OCI-M2 (cell line): ENCODE results near the gene TUBGCP3.
"Not testable (repeated sequence)": the region's sequence is repeated elsewhere in the genome, so short reads cannot be mapped to it uniquely, and the experiment has no call there.

ENCODE experiments used
- DNase-seq: peaks from one replicate; lab custom pipeline; 2025; ENCODE audit not compliant: unreplicated experiment; lab: John Stamatoyannopoulos, UW

The TUBGCP3 gene

DNA sequence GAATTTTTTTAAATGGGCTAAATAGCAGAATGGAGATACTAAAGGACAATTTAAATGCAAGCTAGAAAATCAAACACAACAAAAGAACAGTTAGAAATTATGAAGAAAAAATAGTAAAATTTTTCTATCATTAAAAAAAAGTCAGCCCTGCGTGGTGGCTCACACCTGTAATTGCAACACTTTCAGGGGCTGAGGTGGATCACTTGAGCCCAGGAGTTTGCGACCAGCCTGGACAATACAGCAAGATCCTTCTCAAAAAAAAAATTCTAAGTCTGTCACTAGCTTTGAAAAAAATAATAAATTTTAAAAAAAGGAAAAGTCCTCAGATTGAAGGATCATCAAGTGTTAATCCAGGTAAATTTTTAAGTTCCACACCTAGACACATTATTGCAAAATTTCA lies 7.7 kb downstream of the TUBGCP3 start:
- no peak for DNase-seq

GRCh38 chr13:112579310-112579843 lies 8.6 kb downstream of the TUBGCP3 start:
- no peak for DNase-seq

DNA sequence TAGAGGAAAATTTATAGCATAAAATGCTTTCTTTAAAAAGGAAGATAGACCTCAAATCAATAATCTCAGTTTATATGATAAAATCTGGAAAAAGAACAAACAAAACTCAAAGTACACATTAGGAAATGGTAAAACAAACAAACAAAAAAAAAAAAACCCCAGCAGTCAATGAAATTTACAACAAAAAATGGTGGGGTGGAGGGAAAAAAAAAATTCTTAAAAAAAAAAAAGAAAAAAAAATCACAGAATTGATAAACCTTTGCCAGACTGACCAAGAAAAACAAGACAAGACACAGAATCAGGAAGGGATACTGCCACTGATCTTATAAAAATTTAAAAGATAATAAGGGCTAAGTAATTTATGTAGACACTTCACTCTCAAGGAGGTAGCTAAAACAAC lies 11.2 kb downstream of the TUBGCP3 start:
- DNase-seq, result no peak

DNA sequence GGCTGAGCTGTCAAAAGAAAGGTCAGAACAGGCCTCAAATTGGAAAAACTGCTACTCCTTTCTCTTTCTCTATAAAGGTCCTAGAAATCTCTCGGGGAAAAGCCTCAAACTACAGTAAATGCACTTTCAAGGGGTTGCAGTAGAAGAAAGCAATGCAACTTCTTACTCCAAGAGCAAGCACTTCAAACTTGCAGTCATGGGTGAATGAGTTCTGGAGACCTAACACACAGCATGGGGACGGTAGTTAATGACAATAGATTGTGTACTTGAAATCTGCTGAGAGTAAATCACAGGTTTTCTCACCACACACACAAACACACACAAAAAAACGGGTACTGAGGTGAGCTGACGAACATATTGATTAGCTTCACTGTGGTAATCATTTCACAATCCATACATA lies 11.8 kb downstream of the TUBGCP3 start:
- no peak for DNase-seq

GRCh38 chr13:112575675-112576074 lies 12.3 kb downstream of the TUBGCP3 start:
- no peak for DNase-seq

GRCh38 chr13:112574834-112575613 lies 12.9 kb downstream of the TUBGCP3 start:
- no peak for DNase-seq

GRCh38 chr13:112574416-112574815 lies 13.5 kb downstream of the TUBGCP3 start:
- DNase-seq, result no peak

DNA sequence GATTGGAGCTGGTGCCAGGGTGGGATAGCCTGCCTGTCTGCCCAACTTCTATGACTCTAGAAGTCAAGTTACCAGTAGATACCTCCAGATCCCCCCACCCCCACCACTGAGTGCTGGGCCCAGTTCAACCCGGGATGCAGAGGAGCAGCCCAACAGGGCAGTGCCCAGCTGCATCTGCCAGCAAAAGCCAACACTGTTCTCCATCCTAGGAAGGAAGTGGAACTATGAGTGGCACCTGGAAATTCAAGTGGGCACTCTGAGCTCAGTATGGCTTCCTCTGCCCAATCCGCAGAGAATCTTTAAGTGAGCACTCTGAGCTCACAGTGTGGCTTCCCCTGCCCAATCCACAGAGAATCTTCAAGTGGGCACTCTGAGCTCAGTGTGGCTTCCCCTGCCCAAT lies 14.2 kb downstream of the TUBGCP3 start:
- DNase-seq, result no peak

DNA sequence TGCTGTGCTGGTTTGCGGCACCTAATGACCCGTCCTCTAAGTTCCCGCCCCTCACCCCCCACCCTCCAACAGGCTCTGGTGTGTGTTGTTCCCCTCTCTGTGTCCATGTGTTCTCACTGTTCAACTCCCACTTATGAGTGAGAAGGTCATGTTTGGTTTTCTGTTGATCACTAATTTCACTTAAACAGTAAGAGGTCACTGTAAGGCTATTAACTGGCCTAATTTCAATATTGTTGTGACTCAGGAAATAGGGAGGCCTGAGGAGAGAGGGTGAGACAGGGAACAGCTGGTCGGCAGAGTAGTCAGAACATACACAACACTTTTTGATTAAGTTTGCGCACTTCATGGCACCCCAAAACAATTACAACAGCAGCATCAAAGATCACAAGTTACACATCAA lies 15.6 kb downstream of the TUBGCP3 start:
- DNase-seq, result no peak

GRCh38 chr13:112569821-112570220 lies 18.1 kb downstream of the TUBGCP3 start:
- DNase-seq, result no peak

DNA sequence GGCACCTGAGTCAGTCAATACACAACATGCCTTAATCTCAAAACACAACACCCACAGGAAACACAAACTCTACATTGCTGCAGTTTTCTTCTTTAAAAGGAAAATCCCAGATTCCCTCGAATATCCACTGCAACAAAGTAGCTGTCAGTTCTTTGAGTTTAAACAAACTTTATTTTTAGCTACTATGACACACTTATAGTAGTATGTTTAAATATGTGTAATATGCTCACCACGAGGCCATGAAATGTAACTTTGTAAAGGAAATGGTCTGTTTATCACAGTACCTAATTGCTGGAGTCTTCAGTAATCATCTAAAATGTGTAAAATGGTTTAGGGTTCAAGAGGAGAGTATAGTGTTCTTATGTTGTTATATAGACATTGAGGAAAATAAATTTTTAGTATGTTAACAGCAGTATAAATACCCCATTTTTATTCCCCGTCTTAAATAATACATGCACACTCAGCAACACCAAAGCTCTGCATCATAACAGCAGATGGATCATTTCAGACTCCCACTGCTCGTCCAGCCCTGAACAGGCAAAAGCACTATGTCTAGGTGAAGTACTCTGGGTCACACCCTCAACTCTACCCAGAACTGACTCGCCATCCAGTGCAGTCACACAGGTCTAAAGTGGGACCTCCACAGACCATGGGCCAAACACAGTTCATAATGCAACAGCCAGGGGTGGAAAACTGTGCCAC lies 20.6 kb downstream of the TUBGCP3 start:
- no peak for DNase-seq

DNA sequence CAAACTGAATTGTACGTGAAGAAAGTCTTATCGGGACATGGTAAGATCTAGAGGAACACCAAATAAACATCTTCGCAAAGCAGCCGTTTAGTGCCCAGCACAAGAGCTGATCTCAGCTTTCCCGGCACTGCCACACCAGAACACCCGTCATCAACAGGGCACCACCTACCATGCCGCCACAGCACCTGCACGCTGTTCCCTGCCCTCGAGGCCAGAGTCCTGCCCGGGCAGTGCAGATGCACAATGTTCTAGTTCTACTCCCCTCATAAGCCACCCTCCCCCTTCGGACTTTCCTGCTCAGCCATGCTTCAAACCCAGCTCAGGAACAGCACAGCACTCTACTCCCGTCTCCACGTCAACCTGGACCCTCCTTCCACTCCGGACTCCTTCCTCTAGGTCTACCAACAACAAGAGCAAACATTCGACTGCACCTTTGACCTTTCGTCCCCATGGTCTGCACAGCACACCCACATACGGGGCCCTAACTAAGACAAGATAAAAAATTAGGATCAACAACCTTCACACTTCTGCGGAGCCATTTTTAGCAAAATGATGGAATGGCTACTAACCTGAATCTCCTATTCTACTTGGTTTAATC lies 25.1 kb downstream of the TUBGCP3 start:
- no peak for DNase-seq

DNA sequence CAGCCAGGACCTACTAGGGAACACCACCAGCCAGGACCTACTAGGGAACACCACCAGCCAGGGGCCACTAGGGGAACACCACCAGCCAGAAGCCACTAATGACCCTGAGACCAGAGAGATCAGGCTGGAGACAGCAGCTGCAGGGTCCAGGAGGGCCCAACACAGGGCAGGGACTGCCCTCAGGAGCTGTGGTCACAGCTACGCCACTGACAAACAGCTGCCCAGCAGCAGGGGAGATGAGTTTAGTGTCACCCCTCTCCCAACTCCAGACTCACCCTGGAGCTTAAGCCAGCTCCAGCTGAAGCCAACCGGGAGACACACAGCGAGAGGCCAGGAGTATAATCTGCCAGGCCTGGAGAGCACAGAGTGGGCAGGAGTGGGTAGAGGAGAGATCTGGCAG lies 25.7 kb downstream of the TUBGCP3 start:
- no peak for DNase-seq

GRCh38 chr13:112561478-112561877 lies 26.5 kb downstream of the TUBGCP3 start:
- no peak for DNase-seq

DNA sequence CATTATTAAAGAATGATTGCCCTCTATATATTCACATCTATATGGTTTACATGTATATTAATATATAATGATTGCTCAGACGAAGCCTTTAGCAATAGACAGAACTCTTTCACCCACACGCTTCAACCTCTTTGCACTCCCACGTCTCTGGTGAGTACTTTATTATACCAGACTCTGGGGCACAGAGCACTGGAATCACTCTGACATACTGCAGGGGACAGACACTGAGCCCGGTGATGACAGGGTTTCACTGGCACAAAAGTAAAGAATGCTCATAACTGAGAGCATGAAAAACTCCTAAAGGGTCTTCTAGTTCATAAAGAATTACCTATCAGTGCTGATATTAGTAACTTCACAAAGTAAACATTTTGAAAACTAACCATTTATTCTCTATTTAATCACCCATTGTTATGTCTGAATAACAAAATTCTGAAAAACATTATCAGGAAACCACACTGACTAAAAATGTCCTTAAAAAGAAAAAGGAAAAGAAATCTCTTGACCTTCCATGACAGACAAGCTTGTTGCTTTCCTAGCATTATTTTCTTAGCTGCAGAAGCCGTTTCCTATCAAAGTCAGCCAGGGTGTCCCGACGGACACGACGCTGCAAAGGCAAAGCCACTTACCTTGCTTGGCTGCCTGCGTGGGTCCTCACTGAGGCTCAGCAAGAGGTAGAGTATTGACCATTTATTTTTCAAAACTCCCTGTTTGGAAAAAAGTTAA lies 29.1 kb downstream of the TUBGCP3 start:
- DNase-seq, result no peak

DNA sequence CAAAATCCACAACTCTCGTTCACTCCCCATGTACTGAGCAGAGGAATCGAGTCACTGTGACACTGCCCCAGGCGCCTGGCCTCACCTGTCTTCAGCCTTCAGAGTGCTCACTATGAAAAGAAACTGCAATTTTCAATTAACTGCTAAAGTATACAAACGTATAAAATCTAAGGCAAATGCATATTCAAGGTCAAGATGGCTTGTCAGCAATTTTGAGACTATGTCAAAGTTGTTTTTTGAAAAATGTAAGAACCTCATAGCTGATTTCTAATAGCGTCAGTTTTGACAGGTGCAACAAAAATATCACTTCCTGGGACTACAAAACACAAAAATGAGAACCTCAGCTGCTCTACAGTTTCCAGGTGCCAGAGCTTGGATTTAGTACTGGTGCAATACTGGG lies 31.4 kb downstream of the TUBGCP3 start:
- DNase-seq, result no peak

- no peak for DNase-seq
Measured at GRCh38 chr13:112554214-112554850, 33.6 kb downstream of the TUBGCP3 start.

DNA sequence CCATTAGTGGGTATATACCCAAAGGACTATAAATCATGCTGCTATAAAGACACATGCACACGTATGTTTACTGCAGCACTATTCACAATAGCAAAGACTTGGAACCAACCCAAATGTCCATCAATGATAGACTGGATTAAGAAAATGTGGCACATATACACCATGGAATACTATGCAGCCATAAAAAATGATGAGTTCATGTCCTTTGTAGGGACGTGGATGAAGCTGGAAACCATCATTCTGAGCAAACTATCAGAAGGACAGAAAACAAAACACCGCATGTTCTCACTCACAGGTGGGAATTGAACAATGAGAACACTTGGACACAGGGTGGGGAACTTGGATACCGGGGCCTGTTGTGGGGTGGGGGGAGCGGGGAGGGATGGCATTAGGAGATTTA lies 39.0 kb downstream of the TUBGCP3 start:
- not testable (repeated sequence) for DNase-seq

DNA sequence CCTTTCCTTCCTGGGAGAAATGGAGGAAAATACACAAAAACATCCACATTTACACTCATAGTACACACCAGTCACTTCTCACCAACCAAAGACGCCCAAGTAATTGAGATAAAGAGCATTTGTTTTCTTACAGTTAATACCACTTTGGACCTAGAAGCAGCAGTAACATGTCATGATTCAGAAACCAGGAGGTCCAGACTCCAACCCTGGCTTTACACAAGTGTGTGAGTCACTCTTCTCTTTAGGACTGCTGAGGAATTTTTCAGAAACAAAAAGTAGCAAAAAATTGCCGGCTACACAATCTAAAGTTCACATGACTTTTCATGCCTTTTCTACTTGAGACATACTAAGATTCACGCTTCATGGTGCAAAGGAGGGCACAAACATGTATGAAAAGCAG lies 42.1 kb downstream of the TUBGCP3 start:
- no peak for DNase-seq

DNA sequence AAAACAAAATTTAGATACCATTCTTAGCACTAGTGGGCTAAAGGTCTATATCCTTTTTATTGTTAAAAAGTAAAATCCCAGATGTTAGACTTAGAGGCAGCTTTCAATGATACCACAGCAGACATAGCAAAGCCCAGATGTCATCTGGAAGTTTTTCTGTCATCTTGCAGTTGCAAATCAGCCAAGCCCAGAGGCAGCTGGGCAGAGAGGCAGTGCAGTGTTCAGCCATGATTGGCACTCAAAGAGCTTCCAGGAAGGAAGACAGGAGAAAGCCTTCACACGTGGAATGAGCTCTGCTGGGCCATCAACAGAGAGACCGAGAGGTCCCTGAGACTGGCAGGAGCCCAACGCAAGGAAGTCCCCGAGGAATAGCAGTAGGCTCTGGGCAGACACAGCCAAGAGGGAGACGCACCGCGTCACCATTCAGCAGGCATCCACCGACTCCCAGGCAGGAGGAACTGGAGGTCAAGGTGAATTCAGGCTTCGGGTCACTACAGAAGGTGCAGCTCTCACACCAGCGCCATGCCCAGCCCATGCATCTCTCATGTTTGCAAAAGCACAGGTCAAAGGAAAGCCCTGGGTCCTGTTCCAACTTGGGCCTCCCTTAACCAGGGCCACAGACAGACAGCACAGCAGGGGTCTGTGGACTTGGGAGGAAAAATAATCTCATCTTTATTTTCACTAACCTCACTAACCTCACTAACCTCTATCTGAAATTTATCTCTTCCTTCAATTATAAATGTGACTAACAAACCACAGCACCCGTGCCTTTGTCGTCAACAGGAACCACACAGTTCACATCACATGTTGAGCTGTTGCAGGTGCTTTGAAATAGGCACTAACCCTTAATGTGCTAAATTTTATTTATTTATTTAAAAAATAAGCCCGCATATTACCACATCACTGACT lies 54.9 kb downstream of the TUBGCP3 start:
- no peak for DNase-seq
